ENCODE measurements around the gene SRRM3.
"Not testable (repeated sequence)": the region's sequence is repeated elsewhere in the genome, so short reads cannot be mapped to it uniquely, and the experiment has no call there.

The SRRM3 gene

GRCh38 chr7:76202666-76203030 is 952 bp downstream of the SRRM3 start:
- DNase-seq = no peak
- Mint-ChIP-seq H3K4me3 (no peak overlapping the region), H3K4me1 (ENCODE audit: low read depth in 2 of 2) (no peaks in the 10 kb centered on the region), H3K27ac (no peak overlapping the region), H3K36me3 (ENCODE audit: insufficient read depth) (no peaks in the 10 kb centered on the region), H3K27me3 (peaks cover 42 to 70% of the 10 kb centered on the region in 2 donors), H3K9me3 (no peaks in the 10 kb centered on the region)
- ATAC-seq (replicated peaks) = no peak

GRCh38 chr7:76204147-76204546 is 2.5 kb downstream of the SRRM3 start:
- DNase-seq (no peak), ATAC-seq (replicated peaks) (no peak)
- Mint-ChIP-seq H3K36me3 (ENCODE audit: insufficient read depth) (no peaks in the 10 kb centered on the region), H3K27me3 (peaks cover 48 to 62% of the 10 kb centered on the region in 2 donors), H3K9me3 (no peaks in the 10 kb centered on the region), H3K4me1 (ENCODE audit: low read depth in 2 of 2) (no peaks in the 10 kb centered on the region), H3K4me3 (no peak overlapping the region), H3K27ac (no peak overlapping the region)

GRCh38 chr7:76206633-76207032 is 4.9 kb downstream of the SRRM3 start:
- no peaks in the 10 kb centered on the region for H3K9me3 Mint-ChIP-seq
- no peak for ATAC-seq (replicated peaks)
- no peak overlapping the region for H3K4me3 Mint-ChIP-seq
- H3K27ac Mint-ChIP-seq = no peak overlapping the region
- no peaks in the 10 kb centered on the region for H3K4me1 Mint-ChIP-seq (ENCODE audit: low read depth in 2 of 2)
- H3K36me3 Mint-ChIP-seq (ENCODE audit: insufficient read depth) = no peaks in the 10 kb centered on the region
- H3K27me3 Mint-ChIP-seq = peaks cover 60 to 73% of the 10 kb centered on the region in 2 donors
- DNase-seq = no peak

- ATAC-seq (replicated peaks) = no peak
- Mint-ChIP-seq H3K27me3 (peaks cover 42 to 70% of the 10 kb centered on the region in 2 donors), H3K4me1 (ENCODE audit: low read depth in 2 of 2) (no peaks in the 10 kb centered on the region), H3K4me3 (no peak overlapping the region), H3K36me3 (ENCODE audit: insufficient read depth) (no peaks in the 10 kb centered on the region), H3K9me3 (no peaks in the 10 kb centered on the region), H3K27ac (no peak overlapping the region)
- DNase-seq = no peak
These were observed 7.6 kb downstream of the SRRM3 start for GRCh38 chr7:76209310-76209709.

GRCh38 chr7:76211216-76211615 is 9.5 kb downstream of the SRRM3 start:
- DNase-seq = no peak
- peaks cover 31 to 58% of the 10 kb centered on the region in 2 donors for H3K27me3 Mint-ChIP-seq
- no peaks in the 10 kb centered on the region for H3K4me1 Mint-ChIP-seq (ENCODE audit: low read depth in 2 of 2)
- H3K4me3 Mint-ChIP-seq = no peak overlapping the region
- H3K27ac Mint-ChIP-seq = no peak overlapping the region
- H3K9me3 Mint-ChIP-seq = no peaks in the 10 kb centered on the region
- no peaks in the 10 kb centered on the region for H3K36me3 Mint-ChIP-seq (ENCODE audit: insufficient read depth)
- ATAC-seq (replicated peaks) = no peak

- not testable (repeated sequence) for H3K9me3 Mint-ChIP-seq; DNase-seq; H3K4me1 Mint-ChIP-seq (ENCODE audit: low read depth in 2 of 2); H3K4me3 Mint-ChIP-seq; ATAC-seq (replicated peaks); H3K27ac Mint-ChIP-seq; H3K36me3 Mint-ChIP-seq (ENCODE audit: insufficient read depth)
- peaks cover 33 to 73% of the 10 kb centered on the region in 2 donors for H3K27me3 Mint-ChIP-seq
These were observed 13.7 kb downstream of the SRRM3 start for GRCh38 chr7:76215349-76215748.

- Mint-ChIP-seq H3K9me3 (no peaks in the 10 kb centered on the region), H3K4me3 (no peak overlapping the region), H3K4me1 (ENCODE audit: low read depth in 2 of 2) (no peaks in the 10 kb centered on the region), H3K27ac (no peak overlapping the region), H3K36me3 (ENCODE audit: insufficient read depth) (no peaks in the 10 kb centered on the region), H3K27me3 (peaks cover 27 to 71% of the 10 kb centered on the region in 2 donors)
- no peak for ATAC-seq (replicated peaks)
- DNase-seq = no peak
These were observed 14.8 kb downstream of the SRRM3 start for GRCh38 chr7:76216381-76217082.

GRCh38 chr7:76217942-76218566 is 16.4 kb downstream of the SRRM3 start:
- ATAC-seq (replicated peaks) = no peak
- H3K36me3 Mint-ChIP-seq (ENCODE audit: insufficient read depth) = no peaks in the 10 kb centered on the region
- no peak overlapping the region for H3K27ac Mint-ChIP-seq
- peaks cover 39 to 82% of the 10 kb centered on the region in 2 donors for H3K27me3 Mint-ChIP-seq
- DNase-seq = no peak
- no peaks in the 10 kb centered on the region for H3K9me3 Mint-ChIP-seq
- H3K4me1 Mint-ChIP-seq (ENCODE audit: low read depth in 2 of 2) = no peaks in the 10 kb centered on the region
- no peak overlapping the region for H3K4me3 Mint-ChIP-seq

GRCh38 chr7:76220185-76221057 is 18.7 kb downstream of the SRRM3 start:
- no peak for ATAC-seq (replicated peaks)
- Mint-ChIP-seq H3K9me3 (no peaks in the 10 kb centered on the region), H3K36me3 (ENCODE audit: insufficient read depth) (no peaks in the 10 kb centered on the region), H3K4me1 (ENCODE audit: low read depth in 2 of 2) (no peaks in the 10 kb centered on the region), H3K4me3 (no peak overlapping the region), H3K27ac (no peak overlapping the region), H3K27me3 (peaks cover 42 to 70% of the 10 kb centered on the region in 2 donors)
- no peak for DNase-seq

GRCh38 chr7:76222333-76222732 is 20.6 kb downstream of the SRRM3 start:
- no peak for ATAC-seq (replicated peaks)
- Mint-ChIP-seq H3K27ac (no peak overlapping the region), H3K9me3 (peaks cover 0 to 4% of the 10 kb centered on the region in 2 donors), H3K27me3 (peaks cover 44 to 71% of the 10 kb centered on the region in 2 donors), H3K4me1 (ENCODE audit: low read depth in 2 of 2) (no peaks in the 10 kb centered on the region), H3K36me3 (ENCODE audit: insufficient read depth) (no peaks in the 10 kb centered on the region), H3K4me3 (no peak overlapping the region)
- no peak for DNase-seq

GRCh38 chr7:76222839-76223238 is 21.1 kb downstream of the SRRM3 start:
- ATAC-seq (replicated peaks) (no peak), DNase-seq (no peak)
- Mint-ChIP-seq H3K36me3 (ENCODE audit: insufficient read depth) (no peaks in the 10 kb centered on the region), H3K27ac (no peak overlapping the region), H3K9me3 (peaks cover 0 to 5% of the 10 kb centered on the region in 2 donors), H3K27me3 (peaks cover 49 to 71% of the 10 kb centered on the region in 2 donors), H3K4me1 (ENCODE audit: low read depth in 2 of 2) (no peaks in the 10 kb centered on the region), H3K4me3 (no peak overlapping the region)

GRCh38 chr7:76223286-76223972 is 21.7 kb downstream of the SRRM3 start:
- Mint-ChIP-seq H3K4me3 (no peak overlapping the region), H3K9me3 (peaks cover 0 to 5% of the 10 kb centered on the region in 2 donors), H3K4me1 (ENCODE audit: low read depth in 2 of 2) (no peaks in the 10 kb centered on the region), H3K36me3 (ENCODE audit: insufficient read depth) (no peaks in the 10 kb centered on the region), H3K27ac (no peak overlapping the region), H3K27me3 (peaks cover 49 to 66% of the 10 kb centered on the region in 2 donors)
- ATAC-seq (replicated peaks) (no peak), DNase-seq (no peak)

- DNase-seq (no peak), ATAC-seq (replicated peaks) (no peak)
- no peak overlapping the region for H3K27ac Mint-ChIP-seq
- H3K36me3 Mint-ChIP-seq (ENCODE audit: insufficient read depth) = no peaks in the 10 kb centered on the region
- H3K27me3 Mint-ChIP-seq = peaks cover 48 to 58% of the 10 kb centered on the region in 2 donors
- H3K9me3 Mint-ChIP-seq = peaks cover 0 to 5% of the 10 kb centered on the region in 2 donors
- H3K4me3 Mint-ChIP-seq = no peak overlapping the region
- H3K4me1 Mint-ChIP-seq (ENCODE audit: low read depth in 2 of 2) = no peaks in the 10 kb centered on the region
These were observed 23.0 kb downstream of the SRRM3 start for GRCh38 chr7:76224695-76225094.
